ENCODE data around the gene VPS33A. TPM values are rescaled to one million over a fixed set of nuclear protein-coding genes. Genes with fewer than 3 reads are reported as not detected.

VPS33A gene
- total RNA-seq, 1 donor from 2014 or later: 22.2 TPM

- Mint-ChIP-seq H3K27ac (ENCODE audit: unreplicated experiment) (no peak overlapping the region), H3K36me3 (ENCODE audit: unreplicated experiment) (peaks cover 3% of the 10 kb centered on the region), H3K9me3 (ENCODE audit: unreplicated experiment) (no peaks in the 10 kb centered on the region), H3K27me3 (ENCODE audit: unreplicated experiment) (peaks cover 10% of the 10 kb centered on the region), H3K4me1 (ENCODE audit: unreplicated experiment) (peaks cover 10% of the 10 kb centered on the region), H3K4me3 (ENCODE audit: unreplicated experiment) (no peak overlapping the region)
- DNase-seq (ENCODE audit: extremely low spot score, unreplicated experiment): no peak
- TF ChIP-seq CTCF (IDR thresholded peaks at IDR 0.05): no peak
These were observed 64.3 kb downstream of the VPS33A start for GRCh38 chr12:122202017-122202416.

- no peak overlapping the region for H3K4me3 Mint-ChIP-seq (ENCODE audit: unreplicated experiment)
- no peak overlapping the region for H3K27ac Mint-ChIP-seq (ENCODE audit: unreplicated experiment)
- no peaks in the 10 kb centered on the region for H3K36me3 Mint-ChIP-seq (ENCODE audit: unreplicated experiment)
- no peak for DNase-seq (ENCODE audit: extremely low spot score, unreplicated experiment)
- H3K27me3 Mint-ChIP-seq (ENCODE audit: unreplicated experiment): peaks cover 10% of the 10 kb centered on the region
- peaks cover 10% of the 10 kb centered on the region for H3K4me1 Mint-ChIP-seq (ENCODE audit: unreplicated experiment)
- no peaks in the 10 kb centered on the region for H3K9me3 Mint-ChIP-seq (ENCODE audit: unreplicated experiment)
- no peak for TF ChIP-seq CTCF (IDR thresholded peaks at IDR 0.05)
These were observed 64.9 kb downstream of the VPS33A start for GRCh38 chr12:122201381-122201780.

GRCh38 chr12:122200541-122201175, 65.6 kb downstream of the VPS33A start:
- Mint-ChIP-seq H3K9me3 (ENCODE audit: unreplicated experiment) (peaks cover 2% of the 10 kb centered on the region), H3K27me3 (ENCODE audit: unreplicated experiment) (peaks cover 11% of the 10 kb centered on the region), H3K4me3 (ENCODE audit: unreplicated experiment) (no peak overlapping the region), H3K4me1 (ENCODE audit: unreplicated experiment) (peaks cover 10% of the 10 kb centered on the region), H3K27ac (ENCODE audit: unreplicated experiment) (no peak overlapping the region), H3K36me3 (ENCODE audit: unreplicated experiment) (no peaks in the 10 kb centered on the region)
- no peak for DNase-seq (ENCODE audit: extremely low spot score, unreplicated experiment)
- no peak for TF ChIP-seq CTCF (IDR thresholded peaks at IDR 0.05)

GRCh38 chr12:122199484-122200355, 66.6 kb downstream of the VPS33A start:
- Mint-ChIP-seq H3K9me3 (ENCODE audit: unreplicated experiment) (peaks cover 5% of the 10 kb centered on the region), H3K27me3 (ENCODE audit: unreplicated experiment) (peaks cover 7% of the 10 kb centered on the region), H3K27ac (ENCODE audit: unreplicated experiment) (no peak overlapping the region), H3K4me1 (ENCODE audit: unreplicated experiment) (peaks cover 9% of the 10 kb centered on the region), H3K4me3 (ENCODE audit: unreplicated experiment) (no peak overlapping the region), H3K36me3 (ENCODE audit: unreplicated experiment) (no peaks in the 10 kb centered on the region)
- TF ChIP-seq CTCF (IDR thresholded peaks at IDR 0.05): no peak
- DNase-seq (ENCODE audit: extremely low spot score, unreplicated experiment): no peak

GRCh38 chr12:122197612-122197966, 68.7 kb downstream of the VPS33A start:
- peaks cover 5% of the 10 kb centered on the region for H3K9me3 Mint-ChIP-seq (ENCODE audit: unreplicated experiment)
- peaks cover 7% of the 10 kb centered on the region for H3K27me3 Mint-ChIP-seq (ENCODE audit: unreplicated experiment)
- TF ChIP-seq CTCF (IDR thresholded peaks at IDR 0.05): no peak
- H3K36me3 Mint-ChIP-seq (ENCODE audit: unreplicated experiment): no peaks in the 10 kb centered on the region
- H3K4me3 Mint-ChIP-seq (ENCODE audit: unreplicated experiment): no peak overlapping the region
- peaks cover 3% of the 10 kb centered on the region for H3K4me1 Mint-ChIP-seq (ENCODE audit: unreplicated experiment)
- no peak for DNase-seq (ENCODE audit: extremely low spot score, unreplicated experiment)
- H3K27ac Mint-ChIP-seq (ENCODE audit: unreplicated experiment): no peak overlapping the region

Measured in osteocyte (in vitro differentiated cells).